ENCODE data around the gene BAHD1.
"Not testable (repeated sequence)": the region's sequence is repeated elsewhere in the genome, so short reads cannot be mapped to it uniquely, and the experiment has no call there.

BAHD1 gene

GRCh38 chr15:40445421-40445922 lies 4.7 kb downstream of the BAHD1 start:
- DNase-seq (ENCODE audit: low spot score) = no peak

GRCh38 chr15:40446144-40446543 lies 5.4 kb downstream of the BAHD1 start:
- no peak for DNase-seq (ENCODE audit: low spot score)

- no peak for DNase-seq (ENCODE audit: low spot score)
Observed at GRCh38 chr15:40448354-40448753, 7.6 kb downstream of the BAHD1 start.

- DNase-seq (ENCODE audit: low spot score) = peak; percentile 42
Observed at GRCh38 chr15:40449275-40449674, 8.5 kb downstream of the BAHD1 start.

- no peak for DNase-seq (ENCODE audit: low spot score)
Observed at GRCh38 chr15:40450047-40450446, 9.3 kb downstream of the BAHD1 start.

GRCh38 chr15:40451527-40452158 lies 10.9 kb downstream of the BAHD1 start:
- DNase-seq (ENCODE audit: low spot score) = no peak

GRCh38 chr15:40452296-40453090 lies 11.7 kb downstream of the BAHD1 start:
- no peak for DNase-seq (ENCODE audit: low spot score)

GRCh38 chr15:40453941-40454340 lies 13.2 kb downstream of the BAHD1 start:
- DNase-seq (ENCODE audit: low spot score) = not testable (repeated sequence)

GRCh38 chr15:40454904-40455391 lies 14.2 kb downstream of the BAHD1 start:
- peak; percentile 76 for DNase-seq (ENCODE audit: low spot score)

- DNase-seq (ENCODE audit: low spot score) = no peak
Observed at GRCh38 chr15:40456299-40456712, 15.6 kb downstream of the BAHD1 start.

GRCh38 chr15:40456738-40457137 lies 16.0 kb downstream of the BAHD1 start:
- no peak for DNase-seq (ENCODE audit: low spot score)

- DNase-seq (ENCODE audit: low spot score) = no peak
Observed at GRCh38 chr15:40458495-40459371, 18.0 kb downstream of the BAHD1 start.

GRCh38 chr15:40459391-40460015 lies 18.8 kb downstream of the BAHD1 start:
- DNase-seq (ENCODE audit: low spot score) = no peak

GRCh38 chr15:40460404-40460803 lies 19.7 kb downstream of the BAHD1 start:
- DNase-seq (ENCODE audit: low spot score) = no peak

- no peak for DNase-seq (ENCODE audit: low spot score)
Observed at GRCh38 chr15:40461958-40462357, 21.2 kb downstream of the BAHD1 start.

GRCh38 chr15:40463279-40463678 lies 22.5 kb downstream of the BAHD1 start:
- no peak for DNase-seq (ENCODE audit: low spot score)

- DNase-seq (ENCODE audit: low spot score) = no peak
Observed at GRCh38 chr15:40463886-40464545, 23.3 kb downstream of the BAHD1 start.

GRCh38 chr15:40464595-40465185 lies 23.9 kb downstream of the BAHD1 start:
- DNase-seq (ENCODE audit: low spot score) = no peak

GRCh38 chr15:40465939-40466338 lies 25.2 kb downstream of the BAHD1 start:
- DNase-seq (ENCODE audit: low spot score) = no peak

- DNase-seq (ENCODE audit: low spot score) = no peak
Observed at GRCh38 chr15:40466426-40467260, 25.9 kb downstream of the BAHD1 start.
